ENCODE results near the gene TMA7. TPM values are rescaled to one million over a fixed set of nuclear protein-coding genes. Genes with fewer than 3 reads are reported as not detected.

TMA7 gene
- total and polyA plus RNA-seq, 2 donors (not counting 3 experiments of a cell fraction or from before 2014, with no cell fraction given): 137 to 306 TPM

GRCh38 chr3:48456456-48456855 is 16.4 kb downstream of the TMA7 start:
- no peak overlapping the region for H3K9ac ChIP-seq (replicated peaks; ENCODE audit: extremely low read depth, insufficient read depth, low read length)
- no peak overlapping the region for H3K4me2 ChIP-seq (ENCODE audit: insufficient read depth, low read length)
- dilution Hi-C loops (cut with MboI; ENCODE audit: extremely low pct_ligation_motif_present, low sequenced_read_pairs) (no loop called here), intact Hi-C loops (cut with micrococcal nuclease) (no loop called here)
- no peaks in the 10 kb centered on the region for H3K27me3 ChIP-seq (ENCODE audit: control insufficient read depth in 2 of 2, insufficient read depth in 2 of 2, low read length in 2 of 2)
- FAIRE-seq (no peak), DNase-seq (ENCODE audit: low read depth, low spot score) (no peak)
- H3K4me1 ChIP-seq (ENCODE audit: control insufficient read depth, extremely low read depth, insufficient read depth, low read length): no peaks in the 10 kb centered on the region
- H3K27ac ChIP-seq (ENCODE audit: insufficient read depth, low read depth, low read length): no peak overlapping the region
- CTCF ChIA-PET: interaction anchor here (0.9 to 6.5 kb wide), 4 partner anchors 16 to 93 kb away, joined by 3 to 59 read pairs (median 8); partner anchors contain the start of genes CCDC51 and TMA7
- no peaks in the 10 kb centered on the region for H3K79me2 ChIP-seq (ENCODE audit: control insufficient read depth, insufficient read depth, low read length)
- H2AFZ ChIP-seq (ENCODE audit: low read depth, low read length): no peak overlapping the region
- no peaks in the 10 kb centered on the region for H4K20me1 ChIP-seq (replicated peaks; ENCODE audit: control insufficient read depth, extremely low read depth, insufficient read depth, low read length)
- TF ChIP-seq CTCF (IDR thresholded peaks at IDR 0.05; ENCODE audit: extremely low read depth in 1 of 2, insufficient read depth in 1 of 2, low read depth in 1 of 2, low read length in 2 of 2) (no peak), EZH2 (IDR thresholded peaks at IDR 0.05; ENCODE audit: borderline replicate concordance, low read depth, low read length, severe bottlenecking) (no peak), POLR2AphosphoS5 (IDR thresholded peaks at IDR 0.05; ENCODE audit: insufficient read depth, low read depth, low read length) (no peak), GATA2 (IDR thresholded peaks at IDR 0.05; ENCODE audit: insufficient read depth, insufficient read length, low read depth, low read length) (no peak), FOS (IDR thresholded peaks at IDR 0.05; ENCODE audit: borderline replicate concordance, insufficient read depth, low read length) (no peak)
- TF ChIP-seq, protein P1, sequence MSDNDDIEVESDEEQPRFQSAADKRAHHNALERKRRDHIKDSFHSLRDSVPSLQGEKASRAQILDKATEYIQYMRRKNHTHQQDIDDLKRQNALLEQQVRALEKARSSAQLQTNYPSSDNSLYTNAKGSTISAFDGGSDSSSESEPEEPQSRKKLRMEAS (IDR thresholded peaks at IDR 0.05; ENCODE audit: insufficient read depth, insufficient read length): no peak
- POLR2A ChIA-PET: interaction anchor here (0.6 kb wide), 1 partner anchor 96 kb away, joined by 3 read pairs; no protein-coding TSS in a partner anchor
- H3K9me1 ChIP-seq (replicated peaks; ENCODE audit: control insufficient read depth, extremely low read depth, insufficient read depth, low read length): no peaks in the 10 kb centered on the region
- no peak overlapping the region for H3K4me3 ChIP-seq (replicated peaks in 1 of 3; ENCODE audit: insufficient read depth in 1 of 3, low read depth in 1 of 3, low read length in 3 of 3)
- BruUV-seq (replicated peaks): no TSS peak
- no peaks in the 10 kb centered on the region for H3K9me3 ChIP-seq (replicated peaks; ENCODE audit: control insufficient read depth, insufficient read depth, low read length)
- H3K36me3 ChIP-seq (ENCODE audit: control insufficient read depth in 2 of 2, extremely low read depth in 1 of 2, insufficient read depth in 2 of 2, low read length in 2 of 2): peaks cover 19 to 34% of the 10 kb centered on the region in 2 experiments

Data from endothelial cell of umbilical vein (primary cell).